Ishikawa (cell line): ENCODE data around the gene RAD1.
A peak's percentile ranks its signal among the peaks of the same experiment; 100 is the strongest.

ENCODE experiments used
- CEBPB ChIP-seq: IDR thresholded peaks from 2 replicates; pipeline ENCODE4 v1.6.1; 2012
- CREB1 ChIP-seq: IDR thresholded peaks from 2 replicates; pipeline ENCODE4 v1.6.1; 2012; ENCODE audit warnings: low read depth
- EGR1 ChIP-seq: IDR thresholded peaks from 2 replicates; pipeline ENCODE4 v1.6.1; 2012
- EP300 ChIP-seq: IDR thresholded peaks from 2 replicates; pipeline ENCODE4 v1.6.1; 2012; ENCODE audit warnings: borderline replicate concordance
- FOXM1 ChIP-seq: IDR thresholded peaks from 2 replicates; pipeline ENCODE4 v1.6.1; 2012; ENCODE audit warnings: low read depth, borderline replicate concordance
- MAX ChIP-seq: IDR thresholded peaks from 2 replicates; pipeline ENCODE4 v1.6.1; 2012
- NFIC ChIP-seq: IDR thresholded peaks from 2 replicates; pipeline ENCODE4 v1.6.1; 2012
- RAD21 ChIP-seq: IDR thresholded peaks from 2 replicates; pipeline ENCODE4 v1.6.1; 2012; ENCODE audit warnings: low read depth
- REST ChIP-seq: IDR thresholded peaks from 2 replicates; pipeline ENCODE4 v1.6.1; 2012; ENCODE audit warnings: low read depth, mild to moderate bottlenecking
- TAF1 ChIP-seq: IDR thresholded peaks from 2 replicates; pipeline ENCODE4 v1.6.1; 2012; ENCODE audit warnings: low read depth, mild to moderate bottlenecking
- TCF12 ChIP-seq: IDR thresholded peaks from 2 replicates; pipeline ENCODE4 v1.6.1; 2012; ENCODE audit warnings: low read depth
- TEAD4 ChIP-seq: IDR thresholded peaks from 2 replicates; pipeline ENCODE4 v1.6.1; 2012
- USF1 ChIP-seq: IDR thresholded peaks from 2 replicates; pipeline ENCODE4 v1.6.1; 2012
- YY1 ChIP-seq: IDR thresholded peaks from 2 replicates; pipeline ENCODE4 v1.6.1; 2012; ENCODE audit warnings: low read depth
- ZBTB7A ChIP-seq: IDR thresholded peaks from 2 replicates; pipeline ENCODE4 v1.6.1; 2012; ENCODE audit warnings: low read depth

RAD1 gene

GRCh38 chr5:34898258-34898895 is 16.9 kb downstream of the RAD1 start:
- TF ChIP-seq CREB1 (no peak), RAD21 (peak; percentile 89)

DNA sequence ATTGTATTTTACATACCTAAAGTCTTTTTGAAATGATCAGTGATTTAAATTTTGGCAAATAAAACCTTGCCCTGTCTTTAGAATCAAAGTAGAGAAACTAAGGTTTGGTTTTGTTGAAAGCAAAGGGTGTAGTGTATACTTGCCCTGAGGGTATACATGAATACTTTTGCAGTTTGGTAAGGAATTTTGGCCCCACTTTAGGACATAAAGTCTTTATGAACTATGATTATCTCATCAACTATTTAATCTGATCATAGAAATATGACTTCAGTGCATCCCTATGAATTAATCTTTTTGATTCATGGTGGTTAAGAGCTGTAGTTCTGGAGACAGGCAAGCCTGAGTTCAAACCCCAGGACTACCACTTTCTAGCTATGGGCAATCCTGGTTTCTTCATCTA is 17.7 kb downstream of the RAD1 start:
- no peak for TF ChIP-seq REST
- no peak for TF ChIP-seq CREB1
- TF ChIP-seq EGR1: no peak
- TF ChIP-seq TCF12: no peak
- TF ChIP-seq TAF1: no peak
- no peak for TF ChIP-seq FOXM1
- no peak for TF ChIP-seq ZBTB7A
- TF ChIP-seq USF1: no peak
- TF ChIP-seq NFIC: no peak
- no peak for TF ChIP-seq EP300

DNA sequence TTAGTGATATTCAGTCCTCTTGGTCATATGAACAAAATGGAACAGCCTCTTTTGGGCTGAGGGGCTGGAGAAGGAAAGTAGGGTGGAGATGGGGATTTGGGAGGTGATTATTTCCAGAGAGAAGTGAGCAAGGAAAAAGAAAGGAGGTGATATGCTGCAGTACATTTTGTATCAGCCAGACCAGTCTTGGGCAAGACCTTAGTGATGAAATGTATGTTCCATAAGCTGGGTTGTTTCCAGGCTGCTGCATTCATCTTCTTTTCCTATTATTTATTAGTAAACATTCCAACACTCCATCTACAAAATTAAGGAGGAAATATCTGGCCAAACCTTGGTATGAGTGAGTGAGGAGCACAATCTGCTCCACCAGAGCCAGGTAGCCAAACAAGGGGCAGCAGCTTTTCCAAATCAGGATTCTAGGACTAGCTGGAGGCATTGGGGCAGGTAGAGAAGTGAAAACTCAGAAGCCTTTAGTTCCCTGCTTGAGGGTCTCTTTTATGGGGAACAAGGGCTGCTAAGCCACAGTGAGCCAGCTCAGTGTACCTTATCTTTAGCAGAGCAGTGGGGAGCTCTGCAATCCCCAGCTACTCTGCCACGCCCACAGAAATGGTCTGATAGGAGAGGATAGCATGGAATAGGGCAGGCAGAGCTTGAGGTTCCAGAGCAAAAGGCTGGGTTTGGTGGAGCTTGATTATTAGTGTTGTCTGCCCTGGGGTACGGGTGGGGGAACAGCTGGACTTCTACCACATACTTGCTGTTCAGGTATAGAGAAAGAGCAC is 19.5 kb downstream of the RAD1 start:
- TF ChIP-seq EGR1 (no peak), CREB1 (no peak), ZBTB7A (no peak), RAD21 (no peak), TAF1 (no peak), USF1 (no peak), YY1 (no peak), EP300 (no peak), TEAD4 (no peak), CEBPB (no peak), REST (no peak), FOXM1 (no peak), MAX (no peak), TCF12 (no peak), NFIC (no peak)

- TF ChIP-seq YY1 (no peak), MAX (no peak), CREB1 (no peak), EGR1 (no peak), NFIC (no peak), ZBTB7A (no peak), CEBPB (no peak)
Observed at GRCh38 chr5:34894716-34895115, 20.6 kb downstream of the RAD1 start.

DNA sequence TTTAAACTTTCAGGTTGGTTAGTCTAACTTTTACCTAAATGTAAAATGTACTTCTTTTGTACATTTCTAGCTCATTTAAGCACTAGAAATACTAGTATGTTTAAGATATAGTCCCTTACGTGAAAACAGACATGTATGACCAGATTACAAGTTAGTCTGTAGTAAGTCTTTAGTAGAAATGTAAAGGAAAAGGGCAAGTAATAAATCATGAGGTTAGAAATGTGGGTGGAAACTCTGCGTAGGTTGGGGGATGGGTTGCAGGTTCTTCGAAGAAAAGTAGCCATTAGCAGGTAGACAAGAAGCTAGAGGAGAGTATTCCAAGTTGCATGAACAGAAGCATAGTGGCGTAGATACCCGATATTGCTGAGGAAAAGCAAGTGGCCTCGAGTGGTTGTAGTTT is 22.9 kb downstream of the RAD1 start:
- TF ChIP-seq RAD21 (no peak), CREB1 (no peak), TEAD4 (no peak), NFIC (no peak), TCF12 (no peak), FOXM1 (no peak)

DNA sequence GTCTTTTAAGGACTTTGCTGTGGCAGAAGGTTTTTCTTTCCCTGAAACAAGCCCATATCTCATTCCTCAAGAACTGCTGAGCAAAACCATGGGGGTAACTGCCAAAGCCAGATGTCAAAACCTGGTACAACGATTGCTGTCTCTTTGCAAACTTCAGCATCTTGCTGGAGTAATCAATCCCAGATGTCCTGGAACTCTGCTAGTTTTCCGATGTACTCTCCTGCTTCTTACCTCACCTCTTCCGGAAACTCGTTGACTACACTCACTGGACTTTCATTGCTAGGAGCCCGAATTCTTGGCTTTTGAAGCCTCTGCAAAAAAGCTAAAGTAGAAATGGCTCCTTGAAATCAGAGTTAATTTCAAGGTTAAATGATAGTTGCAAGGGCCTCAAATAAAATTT is 23.3 kb downstream of the RAD1 start:
- TF ChIP-seq ZBTB7A (no peak), TCF12 (no peak), YY1 (no peak), FOXM1 (no peak), USF1 (no peak), EP300 (no peak), REST (no peak), CEBPB (no peak), TEAD4 (no peak), RAD21 (no peak)
